Measurements from ENCODE around the gene PARP11. TPM values are rescaled to one million over a fixed set of nuclear protein-coding genes. Genes with fewer than 3 reads are reported as not detected.

The PARP11 gene
- total RNA-seq, 1 experiment from 2014 or later = 11.3 TPM

GRCh38 chr12:3795066-3795465 is 78.1 kb downstream of the PARP11 start:
- Histone ChIP-seq H3K14ac (ENCODE audit: insufficient read depth, low read length) (no peak overlapping the region), H3K4me2 (ENCODE audit: insufficient read depth, insufficient read length, low read length) (no peak overlapping the region), H3K27ac (ENCODE audit: insufficient read length, low read depth, low read length) (no peak overlapping the region), H3K23ac (ENCODE audit: insufficient read length, low read depth, low read length) (no peak overlapping the region), H2BK120ac (ENCODE audit: low read depth, low read length, poor library complexity, severe bottlenecking) (no peak overlapping the region), H3K9me3 (ENCODE audit: control insufficient read depth, low read depth, low read length) (no peaks in the 10 kb centered on the region), H2BK15ac (ENCODE audit: low read depth, low read length) (no peak overlapping the region), H2BK12ac (ENCODE audit: insufficient read length, low read depth, low read length) (no peak overlapping the region), H2AFZ (ENCODE audit: low read length) (no peak overlapping the region), H2BK20ac (ENCODE audit: low read depth, low read length, poor library complexity, severe bottlenecking) (no peak overlapping the region), H3K79me2 (ENCODE audit: insufficient read depth, low read length) (no peaks in the 10 kb centered on the region), H4K20me1 (ENCODE audit: control insufficient read depth, insufficient read depth, insufficient read length) (no peaks in the 10 kb centered on the region), H3K56ac (ENCODE audit: insufficient read length, low read depth, low read length) (no peak overlapping the region), H4K91ac (ENCODE audit: insufficient read length, low read depth, low read length) (no peak overlapping the region), H4K5ac (ENCODE audit: insufficient read length, low read depth, low read length) (no peak overlapping the region), H3K9ac (ENCODE audit: extremely low read depth, insufficient read length, low read length) (no peak overlapping the region), H2AK5ac (ENCODE audit: insufficient read length, low read length) (no peak overlapping the region), H3T11ph (ENCODE audit: low read length) (no peak overlapping the region), H3K4me1 (ENCODE audit: insufficient read depth, low read length) (peaks cover 8% of the 10 kb centered on the region; the same call in 1 of the 2 replicates), H3K23me2 (ENCODE audit: insufficient read length, low read depth, low read length, poor library complexity, severe bottlenecking) (no peaks in the 10 kb centered on the region), H3K4ac (ENCODE audit: low read depth, low read length) (no peak overlapping the region), H3K27me3 (ENCODE audit: insufficient read depth, low read length) (no peaks in the 10 kb centered on the region), H3K18ac (ENCODE audit: insufficient read length, low read depth, low read length) (no peak overlapping the region), H3K79me1 (ENCODE audit: insufficient read depth, low read depth, low read length, poor library complexity, severe bottlenecking) (no peaks in the 10 kb centered on the region), H2BK5ac (ENCODE audit: insufficient read length, low read length) (no peak overlapping the region), H4K8ac (replicated peaks; ENCODE audit: insufficient read length, low read depth, low read length) (no peak overlapping the region)
- no CpG with 5 or more reads among the region's 2 CpGs for WGBS (ENCODE audit: extremely low coverage, insufficient read length, low lambda C conversion rate)
- DNase-seq = no peak
- no peak for TF ChIP-seq CTCF (conservative IDR thresholded peaks at IDR 0.05)
- Mint-ChIP-seq H3K9me3 (no peaks in the 10 kb centered on the region; a peak in 1 of 5 replicates), H3K4me3 (no peak overlapping the region), H3K36me3 (ENCODE audit: insufficient read depth in 1 of 3, low read depth in 3 of 3) (peaks cover 0 to 14% (median 6%) of the 10 kb centered on the region in 3 experiments; a peak in 4 of 7 replicates), H3K27me3 (ENCODE audit: low read depth) (no peaks in the 10 kb centered on the region), H3K4me1 (peaks cover 16 to 26% of the 10 kb centered on the region in 2 experiments), H3K27ac (no peak overlapping the region)

Data from H9 (cell line).